Naive B cell (primary cell): Measurements from ENCODE around the gene GAB3. TPM values are rescaled to one million over a fixed set of nuclear protein-coding genes. Genes with fewer than 3 reads are reported as not detected.

ENCODE experiments used
- ATAC-seq, 2 donors: fragments of 150-1000 bp; cut with Tn5 transposase; 2 replicates each; pipeline ENCODE4 v1.10.0; 2021; ENCODE audit warnings: low read depth in 2 of 2, mild to moderate bottlenecking in 2 of 2, moderate library complexity in 2 of 2
- DNase-seq: peaks from one replicate; pipeline ENCODE4 v3.0.0; 2022
- H3K27ac Mint-ChIP-seq, 6 donors: one replicate each; pipeline ENCODE4 v1.8.0; 2020 to 2022; ENCODE audit warnings: mild to moderate bottlenecking in 6 of 6, mixed read lengths in 6 of 6, moderate library complexity in 5 of 6, inconsistent platforms in 2 of 6
- H3K27me3 Mint-ChIP-seq, 3 donors: one replicate each; pipeline ENCODE4 v1.8.0; 2021 to 2022; ENCODE audit warnings: mixed read lengths in 3 of 3, mild to moderate bottlenecking in 1 of 3
- H3K36me3 Mint-ChIP-seq, 2 donors: one replicate each; pipeline ENCODE4 v1.8.0; 2020 to 2022; ENCODE audit warnings: mixed read lengths in 2 of 2, inconsistent platforms in 1 of 2, mild to moderate bottlenecking in 1 of 2
- H3K4me1 Mint-ChIP-seq, 3 donors: one replicate each; pipeline ENCODE4 v1.8.0; 2020 to 2022; ENCODE audit warnings: mixed read lengths in 3 of 3, inconsistent platforms in 1 of 3, mild to moderate bottlenecking in 1 of 3, moderate library complexity in 1 of 3
- H3K4me3 Mint-ChIP-seq, 8 donors: one replicate each; pipeline ENCODE4 v1.8.0; 2020 to 2022; ENCODE audit warnings: mild to moderate bottlenecking in 8 of 8, mixed read lengths in 8 of 8, moderate library complexity in 8 of 8, inconsistent platforms in 2 of 8
- H3K9me3 Mint-ChIP-seq, 7 donors: one replicate each; pipeline ENCODE4 v1.8.0; 2020 to 2022; ENCODE audit warnings: mixed read lengths in 7 of 7, mild to moderate bottlenecking in 5 of 7, inconsistent platforms in 2 of 7, moderate library complexity in 1 of 7
- polyA plus RNA-seq, 6 donors: library from polyadenylated mRNA; unstranded; fragments of 300-500 nt; fragmentation: Illumina TruSeq; gene quantifications; one replicate each; pipeline ENCODE4 v1.2.3, GENCODE V29; 2021; ENCODE audit warnings: low read depth in 6 of 6

The GAB3 gene
- polyA plus RNA-seq, 6 donors from 2014 or later, result 2.4 to 4.3 (median 3.6) TPM

DNA sequence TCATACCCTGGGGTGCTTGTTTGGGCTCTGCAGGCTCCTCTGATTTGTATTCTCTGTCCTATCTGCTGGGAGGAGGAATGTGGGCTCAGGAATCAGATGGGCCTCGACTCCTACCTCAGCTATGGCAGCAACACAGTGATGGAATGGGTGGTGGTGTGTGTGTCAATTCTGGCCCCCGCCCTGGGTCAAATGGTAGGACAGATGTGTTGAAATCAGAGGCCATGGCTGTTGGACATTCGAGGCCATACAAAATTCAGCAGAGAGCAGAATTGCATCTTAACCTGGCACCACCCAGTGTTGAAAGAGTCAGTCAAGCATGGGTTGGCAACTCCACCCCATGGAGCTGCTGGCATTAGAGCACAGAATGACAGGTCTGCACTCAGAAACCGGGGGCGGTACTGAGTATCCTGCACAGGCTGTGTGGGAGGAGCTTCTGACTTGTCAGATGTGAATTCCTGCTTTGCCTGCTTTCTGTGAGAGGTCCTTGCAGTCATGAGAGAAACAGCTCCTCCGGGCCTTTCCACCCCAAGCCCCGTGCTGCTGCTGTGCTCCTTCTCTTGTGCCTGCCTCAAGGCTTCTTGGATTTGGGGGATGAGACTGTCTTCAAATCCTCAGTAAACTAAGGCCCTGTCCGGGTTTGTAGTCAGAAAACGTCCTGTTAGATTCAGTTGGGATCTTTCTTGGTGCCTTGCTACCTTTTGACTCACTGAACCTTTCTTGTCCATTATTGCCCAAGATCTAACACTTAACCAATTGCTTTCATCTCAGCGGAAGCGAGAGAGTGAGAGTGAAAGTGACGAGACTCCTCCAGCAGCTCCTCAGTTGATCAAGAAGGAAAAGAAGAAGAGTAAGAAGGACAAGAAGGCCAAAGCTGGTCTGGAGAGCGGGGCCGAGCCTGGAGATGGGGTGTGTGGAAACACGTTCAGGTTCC lies 24.8 kb upstream of the GAB3 start:
- ATAC-seq, result no peak
- H3K27me3 Mint-ChIP-seq, result no peaks in the 10 kb centered on the region
- DNase-seq, result no peak
- no peaks in the 10 kb centered on the region for H3K4me1 Mint-ChIP-seq
- peaks cover 0 to 2% (median 0%) of the 10 kb centered on the region in 7 donors for H3K9me3 Mint-ChIP-seq
- peaks cover 7 to 33% of the 10 kb centered on the region in 2 donors for H3K36me3 Mint-ChIP-seq
- H3K4me3 Mint-ChIP-seq, result no peak overlapping the region
- no peak overlapping the region for H3K27ac Mint-ChIP-seq

DNA sequence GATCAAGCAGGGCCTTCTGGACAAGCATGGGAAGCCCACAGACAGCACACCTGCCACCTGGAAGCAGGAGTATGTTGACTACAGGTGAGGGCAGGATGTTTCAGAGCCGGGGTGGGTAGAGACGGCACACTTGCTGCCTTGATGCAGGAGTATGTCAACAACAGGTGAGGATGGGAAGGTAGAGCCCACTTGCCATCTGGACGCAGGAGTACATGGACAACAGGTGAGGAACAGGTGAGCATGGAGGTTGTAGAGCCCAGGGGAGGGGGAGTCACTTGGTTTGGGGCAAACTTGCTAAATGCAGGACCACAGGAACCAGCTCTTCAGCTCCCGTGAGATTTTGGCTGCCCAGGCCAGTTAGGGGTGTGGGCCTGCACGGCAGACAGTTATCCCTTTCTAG lies 23.7 kb upstream of the GAB3 start:
- Mint-ChIP-seq H3K27me3 (no peaks in the 10 kb centered on the region), H3K27ac (peak overlapping the region in 1 of 6 donors; percentile 68), H3K9me3 (peaks cover 0 to 3% (median 0%) of the 10 kb centered on the region in 7 donors), H3K4me3 (no peak overlapping the region), H3K4me1 (no peaks in the 10 kb centered on the region), H3K36me3 (peaks cover 7 to 33% of the 10 kb centered on the region in 2 donors)
- ATAC-seq (no peak), DNase-seq (no peak)

DNA sequence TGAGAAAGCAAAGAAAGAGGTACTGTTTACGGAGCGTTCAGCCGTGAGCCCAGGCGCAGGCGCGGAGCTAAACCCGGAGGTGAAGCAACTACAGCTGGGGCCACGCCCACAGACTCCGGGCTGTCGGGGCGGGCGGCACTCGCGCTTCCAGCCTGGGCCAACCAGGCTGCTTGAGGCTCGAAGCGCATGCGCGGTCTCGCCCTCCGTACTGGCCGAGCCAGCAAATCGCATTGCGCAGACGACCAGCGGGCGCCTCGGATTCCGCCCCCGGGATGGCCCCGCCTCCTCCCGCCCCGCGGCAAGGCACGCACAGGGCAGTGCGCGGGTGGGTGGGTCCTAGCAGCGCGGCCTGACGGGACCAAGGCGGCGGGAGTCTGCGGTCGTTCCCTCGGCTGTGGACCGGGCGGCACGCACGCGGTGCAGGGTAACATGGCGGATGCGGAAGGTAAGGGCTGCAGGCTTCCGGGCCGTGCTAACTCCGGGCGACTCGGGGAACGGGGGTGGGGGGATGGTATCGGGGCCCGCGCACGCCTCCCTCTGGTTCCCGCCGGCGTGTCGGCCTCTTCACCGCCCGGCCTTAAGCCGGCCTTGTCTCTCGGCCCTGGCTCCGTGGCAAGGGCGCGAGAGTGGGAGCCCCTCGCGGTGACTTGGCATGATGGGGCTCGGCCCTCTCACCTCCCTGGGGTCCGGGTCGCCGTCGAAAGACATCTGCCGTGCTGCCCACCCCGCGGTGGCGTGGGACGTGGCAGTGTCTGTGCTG lies 11.8 kb upstream of the GAB3 start, which contains the start of gene DKC1:
DKC1 (plus strand) TSS at position 328 of the 760 bp plus-strand sequence; CDS start at position 430, 102 bp downstream.
- H3K27me3 Mint-ChIP-seq, result no peaks in the 10 kb centered on the region
- peak within 1 kb of the TSS; percentile 81 to 95 (median 91) for H3K4me3 Mint-ChIP-seq
- peaks cover 0 to 14% (median 4%) of the 10 kb centered on the region in 3 donors for H3K4me1 Mint-ChIP-seq
- H3K36me3 Mint-ChIP-seq, result peaks cover 0 to under 1% of the 10 kb centered on the region in 2 donors
- H3K27ac Mint-ChIP-seq, result peak within 1 kb of the TSS; percentile 79 to 93 (median 89)
- peak; percentile 94 for DNase-seq
- peak; percentile 84 for ATAC-seq
- no peaks in the 10 kb centered on the region for H3K9me3 Mint-ChIP-seq

DNA sequence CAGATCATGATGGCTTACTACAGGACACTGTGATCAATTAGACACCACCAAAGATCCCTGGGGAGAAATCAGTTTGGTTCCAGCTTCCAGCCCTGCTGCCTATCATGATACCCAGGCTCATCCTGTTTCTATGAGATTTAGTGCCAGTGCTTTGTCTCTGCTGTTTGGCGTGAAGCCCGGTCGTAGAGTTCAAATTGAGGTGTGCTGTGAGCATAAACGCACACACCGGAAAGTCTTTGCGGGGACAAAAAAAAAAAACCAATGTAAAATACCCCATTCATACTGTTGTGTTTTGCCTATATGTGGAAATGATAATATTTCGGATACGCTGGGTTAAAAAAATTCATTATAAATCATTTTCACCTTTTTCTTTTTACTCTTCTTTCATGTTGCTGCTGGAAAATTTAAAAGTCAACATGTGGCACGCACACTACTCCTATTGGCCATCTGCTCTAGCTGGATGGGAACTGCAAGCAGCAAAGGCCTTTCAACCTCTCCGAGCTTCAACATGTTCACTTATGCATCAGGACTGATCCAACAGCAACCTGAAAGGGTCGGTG lies 11.2 kb upstream of the GAB3 start:
- ATAC-seq (no peak), DNase-seq (no peak)
- Mint-ChIP-seq H3K4me3 (peak overlapping the region; percentile 81 to 95 (median 91)), H3K4me1 (peaks cover 0 to 14% (median 4%) of the 10 kb centered on the region in 3 donors), H3K36me3 (no peaks in the 10 kb centered on the region), H3K9me3 (no peaks in the 10 kb centered on the region), H3K27ac (peak overlapping the region; percentile 79 to 93 (median 87)), H3K27me3 (no peaks in the 10 kb centered on the region)

DNA sequence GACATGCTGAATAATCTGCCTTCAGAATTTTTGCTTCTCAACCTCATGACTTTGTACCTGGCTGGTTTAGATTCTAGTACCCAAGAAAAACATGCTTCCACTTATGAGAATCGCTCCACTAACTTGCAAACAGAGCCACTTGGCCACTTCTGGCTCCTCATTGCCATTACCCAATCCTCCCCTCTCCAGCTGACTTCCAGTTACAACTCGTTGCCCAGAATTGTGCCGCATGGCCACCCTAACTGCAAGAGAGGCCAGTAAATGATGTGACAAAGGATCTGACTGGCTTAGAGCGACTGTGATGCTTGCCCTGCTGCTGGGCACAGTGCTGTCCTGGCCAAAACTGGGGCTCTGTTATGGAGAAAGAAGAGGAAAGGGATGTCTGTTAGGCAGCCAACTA lies 7.8 kb upstream of the GAB3 start:
- DNase-seq, result no peak
- Mint-ChIP-seq H3K4me3 (peak overlapping the region in 1 of 8 donors; percentile 19), H3K9me3 (no peaks in the 10 kb centered on the region), H3K27me3 (no peaks in the 10 kb centered on the region), H3K4me1 (peaks cover 0 to 12% (median 4%) of the 10 kb centered on the region in 3 donors), H3K36me3 (no peaks in the 10 kb centered on the region), H3K27ac (no peak overlapping the region)
- no peak for ATAC-seq

DNA sequence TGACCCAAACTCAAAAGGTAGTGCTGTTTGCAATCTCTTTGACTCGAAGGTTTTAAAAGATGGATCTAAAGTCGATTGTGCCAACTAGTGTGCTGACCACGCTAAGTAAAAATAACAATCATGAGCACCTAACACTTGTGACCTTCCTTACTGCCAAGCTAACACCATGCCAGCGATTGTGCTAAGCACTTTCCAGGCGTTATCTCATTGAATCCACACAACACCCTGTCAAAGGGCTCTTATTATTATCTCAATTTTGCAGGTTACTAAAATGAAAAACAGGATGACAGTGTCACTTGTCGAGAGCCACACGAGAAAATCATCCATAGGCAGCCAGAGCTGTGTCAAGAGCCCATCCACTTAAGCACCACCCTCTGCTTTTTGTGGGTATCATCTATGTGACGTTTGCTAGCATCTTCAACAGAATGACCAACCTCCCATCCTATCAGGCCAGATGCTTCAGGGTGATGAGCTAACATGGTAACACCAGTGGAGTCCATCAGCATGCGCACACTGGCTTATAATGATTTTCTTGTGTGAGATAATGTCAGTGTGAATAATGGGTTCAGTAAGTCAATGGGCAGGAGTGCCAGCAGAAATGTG lies 893 bp upstream of the GAB3 start:
- Mint-ChIP-seq H3K9me3 (no peaks in the 10 kb centered on the region), H3K27me3 (no peaks in the 10 kb centered on the region), H3K36me3 (no peaks in the 10 kb centered on the region), H3K4me3 (peak overlapping the region; percentile 83 to 95 (median 90)), H3K27ac (peak overlapping the region; percentile 0 to 98 (median 90)), H3K4me1 (peaks cover 10 to 20% (median 12%) of the 10 kb centered on the region in 3 donors)
- no peak for DNase-seq
- no peak for ATAC-seq

DNA sequence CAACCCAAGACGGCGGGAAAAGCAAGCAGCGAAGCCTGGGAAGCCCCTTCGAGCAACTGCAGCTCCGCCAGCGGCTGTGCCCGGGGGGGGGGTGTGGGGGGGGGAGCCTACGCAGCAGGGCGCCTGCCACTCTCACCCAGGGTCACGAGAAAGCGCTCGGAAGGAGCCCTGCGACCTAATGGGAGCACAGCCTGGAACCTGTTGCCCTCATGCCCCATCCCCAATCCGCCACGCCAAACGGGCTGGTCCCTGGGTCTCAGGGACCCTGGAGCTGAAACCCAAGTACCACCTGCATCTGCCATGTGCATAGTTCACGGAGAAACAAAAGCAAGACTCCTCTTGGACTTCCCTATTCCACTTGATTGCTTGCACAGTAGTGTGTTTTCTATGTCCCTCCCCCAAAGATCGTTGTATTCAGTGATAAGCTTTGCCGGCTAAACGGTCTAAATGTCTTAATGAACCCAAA lies 359 bp upstream of the GAB3 start:
- H3K4me3 Mint-ChIP-seq, result peak overlapping the region; percentile 83 to 95 (median 90)
- H3K27ac Mint-ChIP-seq, result peak overlapping the region; percentile 0 to 98 (median 92)
- DNase-seq, result peak; percentile 49

DNA sequence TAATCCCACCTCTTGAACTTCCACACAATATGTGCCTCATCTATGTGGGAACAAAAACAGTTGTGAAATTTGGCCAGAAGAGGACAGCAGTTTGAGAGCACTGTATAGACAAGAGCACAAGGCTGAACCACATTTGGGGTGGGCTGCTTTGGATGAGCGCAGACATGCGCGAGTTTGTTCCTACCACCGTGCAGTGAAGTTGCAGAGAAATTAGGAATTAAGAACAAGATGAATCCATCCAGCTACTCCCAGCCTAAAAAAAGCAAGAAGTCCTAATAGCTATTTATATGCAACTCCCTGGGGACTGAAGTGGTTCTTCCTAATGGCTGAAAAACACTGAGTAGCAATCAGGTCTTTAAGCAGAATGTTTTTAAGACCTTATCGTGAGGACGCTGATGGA lies 1.0 kb downstream of the GAB3 start:
- Mint-ChIP-seq H3K27ac (peak overlapping the region in 3 of 6 donors; percentile 36 to 63 (median 49)), H3K4me1 (peaks cover 10 to 20% (median 12%) of the 10 kb centered on the region in 3 donors), H3K9me3 (peaks cover 0 to 5% (median 0%) of the 10 kb centered on the region in 7 donors), H3K36me3 (no peaks in the 10 kb centered on the region), H3K4me3 (peak overlapping the region; percentile 77 to 87 (median 83)), H3K27me3 (no peaks in the 10 kb centered on the region)
- ATAC-seq (no peak), DNase-seq (no peak)

More for the DNA sequence above, 359 bp upstream of the GAB3 start:
- H3K27me3 Mint-ChIP-seq, result no peaks in the 10 kb centered on the region
- H3K9me3 Mint-ChIP-seq, result no peaks in the 10 kb centered on the region
- peak; percentile 59 to 62 for ATAC-seq
- peaks cover 10 to 20% (median 12%) of the 10 kb centered on the region in 3 donors for H3K4me1 Mint-ChIP-seq
- no peaks in the 10 kb centered on the region for H3K36me3 Mint-ChIP-seq

DNA sequence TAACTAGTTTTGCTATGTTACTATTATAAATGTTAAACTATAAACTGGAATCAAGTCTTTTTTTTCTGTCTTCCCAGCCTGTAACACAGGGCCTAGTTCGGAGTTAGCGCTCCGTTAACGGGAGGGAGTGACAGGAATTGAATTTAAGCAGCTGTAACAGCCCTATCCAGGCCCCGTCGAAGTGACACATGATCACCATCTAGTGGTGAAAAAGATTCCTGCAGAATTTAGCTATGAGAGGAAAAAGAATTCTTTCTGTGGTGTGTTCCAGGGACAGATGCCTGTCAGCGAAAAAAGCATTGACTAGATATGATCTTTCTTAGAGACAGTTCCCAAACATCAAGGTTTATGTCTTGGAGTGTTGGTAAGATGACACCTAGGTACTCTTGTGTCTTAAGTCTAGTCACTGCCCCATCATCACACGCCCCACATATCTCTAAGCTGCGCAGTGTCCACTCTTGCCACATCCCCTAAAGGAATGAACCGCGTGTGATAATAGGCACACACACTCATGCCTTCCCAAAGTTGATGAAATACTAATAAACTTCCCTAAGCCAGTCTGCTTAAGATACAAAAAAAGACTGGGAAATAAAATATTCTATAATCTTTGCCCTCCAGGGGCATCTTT lies 2.1 kb downstream of the GAB3 start:
- ATAC-seq (peak; percentile 29 to 44), DNase-seq (peak; percentile 55)
- Mint-ChIP-seq H3K36me3 (no peaks in the 10 kb centered on the region), H3K9me3 (peaks cover 0 to 5% (median 0%) of the 10 kb centered on the region in 7 donors), H3K27me3 (no peaks in the 10 kb centered on the region), H3K4me1 (peaks cover 10 to 20% (median 12%) of the 10 kb centered on the region in 3 donors), H3K27ac (peak overlapping the region in 1 of 6 donors; percentile 11), H3K4me3 (peak overlapping the region in 4 of 8 donors; percentile 6 to 85 (median 42))

DNA sequence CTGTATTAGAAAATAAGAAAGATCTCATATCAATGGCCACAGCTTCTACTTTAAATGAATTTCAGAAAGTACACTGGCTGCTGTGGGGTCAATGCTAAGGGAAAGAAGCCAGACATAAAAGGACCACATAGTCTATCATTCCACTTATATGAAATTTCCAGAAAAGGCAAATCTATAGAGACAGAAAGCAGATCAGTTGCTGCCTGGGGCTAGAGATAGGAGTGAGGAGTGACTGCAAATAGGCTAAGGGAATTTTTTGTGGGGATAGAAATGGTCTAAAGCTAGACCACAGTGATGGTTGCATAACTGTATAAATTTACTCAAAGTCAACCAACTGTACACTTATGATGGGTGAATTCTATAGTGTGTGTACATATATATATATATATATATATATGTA lies 8.3 kb downstream of the GAB3 start:
- no peaks in the 10 kb centered on the region for H3K27me3 Mint-ChIP-seq
- no peaks in the 10 kb centered on the region for H3K36me3 Mint-ChIP-seq
- no peak overlapping the region for H3K4me3 Mint-ChIP-seq
- ATAC-seq (no peak), DNase-seq (no peak)
- H3K9me3 Mint-ChIP-seq, result peaks cover 0 to 5% (median 0%) of the 10 kb centered on the region in 7 donors
- no peak overlapping the region for H3K27ac Mint-ChIP-seq
- H3K4me1 Mint-ChIP-seq, result peaks cover 0 to 4% (median 3%) of the 10 kb centered on the region in 3 donors

DNA sequence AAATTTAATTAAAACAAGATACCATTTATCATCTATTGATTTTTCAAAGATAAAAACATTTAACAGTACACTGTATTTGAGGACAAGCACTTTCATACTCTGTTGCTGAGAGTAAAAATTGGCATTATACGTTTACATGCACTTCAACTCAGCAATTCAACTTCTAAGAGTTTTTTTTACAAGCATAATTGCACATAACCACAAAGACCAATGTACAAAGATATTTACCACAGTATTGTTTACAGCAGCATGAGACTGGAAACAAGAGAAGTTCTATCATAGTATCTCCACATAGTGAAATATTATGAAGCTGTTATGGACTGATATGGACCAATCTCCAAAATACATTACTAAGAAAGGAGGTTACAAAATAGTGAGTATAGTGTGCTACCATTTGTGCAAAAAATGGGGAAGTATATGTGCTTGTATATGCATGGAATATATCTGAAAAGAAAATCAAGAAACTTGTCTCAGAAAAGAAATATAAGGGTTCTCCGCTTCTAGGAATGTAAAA lies 10.9 kb downstream of the GAB3 start:
- Mint-ChIP-seq H3K36me3 (no peaks in the 10 kb centered on the region), H3K4me3 (no peak overlapping the region), H3K27ac (no peak overlapping the region), H3K27me3 (peaks cover 0 to 8% (median 0%) of the 10 kb centered on the region in 3 donors), H3K9me3 (peaks cover 0 to 7% (median 0%) of the 10 kb centered on the region in 7 donors), H3K4me1 (peaks cover 5 to 18% (median 11%) of the 10 kb centered on the region in 3 donors)
- ATAC-seq (no peak), DNase-seq (no peak)
